ENCODE results near the gene TRIM63. TPM values are rescaled to one million over a fixed set of nuclear protein-coding genes. Genes with fewer than 3 reads are reported as not detected.

The TRIM63 gene
- total and polyA plus RNA-seq, 2 of the 8 experiments (the other 6 are each of a cell fraction or from before 2014, with no cell fraction given) = not detected

DNA sequence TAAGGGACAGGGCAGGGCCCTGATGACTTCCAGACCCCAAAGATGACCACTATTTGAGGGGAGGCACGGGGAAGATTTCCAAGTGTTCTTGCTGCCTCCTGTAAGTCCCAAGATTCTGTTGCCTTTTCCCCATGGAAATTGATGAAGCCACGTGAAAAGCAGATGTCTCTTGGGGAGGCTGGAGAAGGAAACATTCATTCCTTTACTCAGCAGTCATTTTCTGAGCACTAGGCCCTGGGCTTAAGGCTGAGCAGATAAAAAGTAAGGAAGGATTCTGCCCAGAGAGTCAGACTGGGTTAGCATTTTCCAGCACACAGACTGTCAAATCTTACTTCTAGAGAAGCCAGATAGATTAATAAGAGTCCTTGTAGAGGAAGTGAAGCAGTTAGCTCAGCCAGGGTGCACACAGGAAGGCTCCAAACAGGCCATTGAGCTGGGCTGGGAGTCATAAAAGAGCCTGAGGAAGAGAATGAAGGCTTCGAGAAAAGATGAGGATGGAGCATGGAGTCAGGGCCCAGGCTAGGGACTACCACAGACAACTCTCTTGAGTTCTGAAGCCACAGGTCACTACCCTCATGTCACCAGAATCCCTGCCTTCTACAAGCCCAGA, 35.7 kb downstream of the TRIM63 start (continued):
- TF ChIP-seq RNF2 (IDR thresholded peaks at IDR 0.05; ENCODE audit: borderline replicate concordance, low read depth, low read length, missing control alignments, poor library complexity, severe bottlenecking) (no peak), TAF7 (optimal IDR thresholded peaks at IDR 0.05; ENCODE audit: borderline replicate concordance, low read depth, low read length) (no peak), POLR2AphosphoS5 (IDR thresholded peaks at IDR 0.05; ENCODE audit: low read depth, low read length) (no peak)
- TF ChIP-seq, protein P1, sequence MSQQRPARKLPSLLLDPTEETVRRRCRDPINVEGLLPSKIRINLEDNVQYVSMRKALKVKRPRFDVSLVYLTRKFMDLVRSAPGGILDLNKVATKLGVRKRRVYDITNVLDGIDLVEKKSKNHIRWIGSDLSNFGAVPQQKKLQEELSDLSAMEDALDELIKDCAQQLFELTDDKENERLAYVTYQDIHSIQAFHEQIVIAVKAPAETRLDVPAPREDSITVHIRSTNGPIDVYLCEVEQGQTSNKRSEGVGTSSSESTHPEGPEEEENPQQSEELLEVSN (IDR thresholded peaks at IDR 0.05) = no peak

Data from H1 (cell line).